SKM-1 (cell line): Measurements from ENCODE around the gene NFATC2.

Experiments
- DNase-seq: peaks from one replicate; lab custom pipeline; 2025; ENCODE audit not compliant: unreplicated experiment; lab: John Stamatoyannopoulos, UW

The NFATC2 gene

GRCh38 chr20:51456511-51457509 lies 85.7 kb downstream of the NFATC2 start:
- DNase-seq, result no peak

- no peak for DNase-seq
Measured at GRCh38 chr20:51454250-51454865, 88.2 kb downstream of the NFATC2 start.

GRCh38 chr20:51452734-51453365 lies 89.7 kb downstream of the NFATC2 start:
- DNase-seq, result no peak

- DNase-seq, result no peak
Measured at GRCh38 chr20:51452091-51452613, 90.4 kb downstream of the NFATC2 start.

- DNase-seq, result no peak
Measured at GRCh38 chr20:51451484-51451883, 91.0 kb downstream of the NFATC2 start.

- no peak for DNase-seq
Measured at GRCh38 chr20:51450984-51451383, 91.5 kb downstream of the NFATC2 start.

- no peak for DNase-seq
Measured at GRCh38 chr20:51450221-51450712, 92.3 kb downstream of the NFATC2 start.

GRCh38 chr20:51449498-51450220 lies 92.9 kb downstream of the NFATC2 start:
- no peak for DNase-seq

GRCh38 chr20:51447765-51448148 lies 94.8 kb downstream of the NFATC2 start:
- DNase-seq, result no peak

GRCh38 chr20:51447097-51447764 lies 95.3 kb downstream of the NFATC2 start:
- no peak for DNase-seq

GRCh38 chr20:51446656-51447055 lies 95.9 kb downstream of the NFATC2 start:
- no peak for DNase-seq

GRCh38 chr20:51446230-51446629 lies 96.3 kb downstream of the NFATC2 start:
- no peak for DNase-seq

GRCh38 chr20:51445591-51445990 lies 96.9 kb downstream of the NFATC2 start:
- no peak for DNase-seq

- DNase-seq, result no peak
Measured at GRCh38 chr20:51444922-51445438, 97.5 kb downstream of the NFATC2 start.

GRCh38 chr20:51444467-51444866 lies 98.1 kb downstream of the NFATC2 start:
- DNase-seq, result no peak

GRCh38 chr20:51442602-51443001 lies 99.9 kb downstream of the NFATC2 start:
- no peak for DNase-seq

- no peak for DNase-seq
Measured at GRCh38 chr20:51440589-51440988, 101.9 kb downstream of the NFATC2 start.

GRCh38 chr20:51439160-51439689 lies 103.3 kb downstream of the NFATC2 start:
- no peak for DNase-seq

GRCh38 chr20:51438136-51438535 lies 104.4 kb downstream of the NFATC2 start:
- no peak for DNase-seq
